GM12891 (cell line): ENCODE data around the gene ALK.

Experiments used
- POLR2A ChIP-seq: IDR thresholded peaks from 2 replicates; pipeline ENCODE4 v1.6.1; 2011; ENCODE audit warnings: low read depth, low read length, control low read depth
- POLR2AphosphoS5 ChIP-seq: IDR thresholded peaks from 2 replicates; pipeline ENCODE4 v1.6.1; 2011; ENCODE audit warnings: low read depth, low read length, control low read depth
- POU2F2 ChIP-seq: IDR thresholded peaks from 2 replicates; pipeline ENCODE4 v1.6.1; 2011; ENCODE audit warnings: low read depth, mild to moderate bottlenecking, control low read depth, low read length, moderate library complexity
- TAF1 ChIP-seq: IDR thresholded peaks from 2 replicates; pipeline ENCODE4 v1.6.1; 2011; ENCODE audit warnings: low read depth, low read length, control low read depth

GRCh38 chr2:29455200-29455860 lies 466.1 kb downstream of the ALK start:
- TF ChIP-seq POLR2A (no peak), POLR2AphosphoS5 (no peak), TAF1 (no peak), POU2F2 (no peak)
